GM19438 (cell line): Measurements from ENCODE around the gene ATP2A1.
"Not testable (repeated sequence)": the region's sequence is repeated elsewhere in the genome, so short reads cannot be mapped to it uniquely, and the experiment has no call there.

Experiments
- ATAC-seq: cut with Tn5 transposase; IDR thresholded peaks from one replicate; pipeline ENCODE4 v1.9.1; 2021; ENCODE audit warnings: low read depth; ENCODE audit not compliant: unreplicated experiment

ATP2A1 gene

GRCh38 chr16:28858421-28858820 is 19.9 kb upstream of the ATP2A1 start:
- ATAC-seq = no peak

- no peak for ATAC-seq
Observed at GRCh38 chr16:28859326-28859725, 19.0 kb upstream of the ATP2A1 start.

GRCh38 chr16:28863929-28864793 is 14.1 kb upstream of the ATP2A1 start:
- no peak for ATAC-seq

- no peak for ATAC-seq
Observed at GRCh38 chr16:28865001-28865688, 13.1 kb upstream of the ATP2A1 start.

- ATAC-seq = no peak
Observed at GRCh38 chr16:28865722-28866453, 12.4 kb upstream of the ATP2A1 start.

GRCh38 chr16:28866454-28866804 is 11.9 kb upstream of the ATP2A1 start:
- ATAC-seq = no peak

GRCh38 chr16:28867241-28867640 is 11.0 kb upstream of the ATP2A1 start:
- no peak for ATAC-seq

GRCh38 chr16:28867646-28868045 is 10.6 kb upstream of the ATP2A1 start:
- not testable (repeated sequence) for ATAC-seq

- no peak for ATAC-seq
Observed at GRCh38 chr16:28869201-28869600, 9.1 kb upstream of the ATP2A1 start.

- no peak for ATAC-seq
Observed at GRCh38 chr16:28872952-28873351, 5.3 kb upstream of the ATP2A1 start.

GRCh38 chr16:28873543-28874201 is 4.6 kb upstream of the ATP2A1 start:
- ATAC-seq = no peak

- no peak for ATAC-seq
Observed at GRCh38 chr16:28874406-28874805, 3.9 kb upstream of the ATP2A1 start.

- ATAC-seq = no peak
Observed at GRCh38 chr16:28875134-28876018, 2.9 kb upstream of the ATP2A1 start.

- no peak for ATAC-seq
Observed at GRCh38 chr16:28876019-28876659, 2.1 kb upstream of the ATP2A1 start.

- no peak for ATAC-seq
Observed at GRCh38 chr16:28876973-28877654, 1.2 kb upstream of the ATP2A1 start.

- ATAC-seq = no peak
Observed at GRCh38 chr16:28877655-28878000, 660 bp upstream of the ATP2A1 start.

- ATAC-seq = peak; percentile 37
Observed at GRCh38 chr16:28879261-28879840, 1.1 kb downstream of the ATP2A1 start.

GRCh38 chr16:28879841-28880588 is 1.7 kb downstream of the ATP2A1 start:
- peak; percentile 82 for ATAC-seq
